WI38 (cell line): ENCODE data around the gene MRPL34.

Experiments used
- H3K4me3 ChIP-seq: 2 replicates; pipeline ENCODE4 v1.5.1; 2011; ENCODE audit warnings: low read depth, mild to moderate bottlenecking, control low read depth, low read length
- CTCF ChIP-seq: IDR thresholded peaks from 2 replicates; pipeline ENCODE4 v1.5.1; 2012; ENCODE audit warnings: low read depth, mild to moderate bottlenecking, control low read depth, low read length

MRPL34 gene

GRCh38 chr19:17304386-17305215 lies 1.1 kb upstream of the MRPL34 start:
- TF ChIP-seq CTCF: no peak
- H3K4me3 ChIP-seq: no peak overlapping the region

GRCh38 chr19:17305216-17305516 lies 506 bp upstream of the MRPL34 start:
- peak overlapping the region; percentile 82 for H3K4me3 ChIP-seq
- TF ChIP-seq CTCF: no peak

- peak overlapping the region; percentile 82 for H3K4me3 ChIP-seq
- no peak for TF ChIP-seq CTCF
Measured at GRCh38 chr19:17306285-17306714, 628 bp downstream of the MRPL34 start.

- no peak overlapping the region for H3K4me3 ChIP-seq
- no peak for TF ChIP-seq CTCF
Measured at GRCh38 chr19:17307876-17308377, 2.3 kb downstream of the MRPL34 start.

- peak within 1 kb of the TSS; percentile 99 for H3K4me3 ChIP-seq
- TF ChIP-seq CTCF: no peak
Measured at GRCh38 chr19:17309198-17309964, 3.7 kb downstream of the MRPL34 start, which contains the start of gene DDA1. Gene DDA1 (plus strand): TSS chr19:17309563. CDS start chr19:17309655, 92 bp downstream.

GRCh38 chr19:17309965-17310461 lies 4.3 kb downstream of the MRPL34 start:
- no peak for TF ChIP-seq CTCF
- H3K4me3 ChIP-seq: peak overlapping the region; percentile 99
